Mesendoderm (in vitro differentiated cells): Measurements from ENCODE around the gene LOC128125822.
"Not testable (repeated sequence)": the region's sequence is repeated elsewhere in the genome, so short reads cannot be mapped to it uniquely, and the experiment has no call there.

ENCODE experiments used
- DNase-seq: peaks from one replicate; pipeline ENCODE4 v3.0.0; 2013
- H2AK5ac ChIP-seq: 2 replicates; pipeline ENCODE4 v1.6.1; 2013; ENCODE audit warnings: low read length, inconsistent platforms
- H2BK120ac ChIP-seq: 2 replicates; pipeline ENCODE4 v1.6.1; 2013; ENCODE audit warnings: low read depth, mild to moderate bottlenecking, low read length, moderate library complexity, mixed read lengths
- H2BK15ac ChIP-seq: replicated peaks from 2 replicates; pipeline ENCODE4 v1.6.1; 2013; ENCODE audit warnings: low read depth, mild to moderate bottlenecking, moderate library complexity
- H2BK5ac ChIP-seq: 2 replicates; pipeline ENCODE4 v1.6.1; 2013; ENCODE audit warnings: low read length, inconsistent platforms
- H3K18ac ChIP-seq: 2 replicates; pipeline ENCODE4 v1.6.1; 2013; ENCODE audit warnings: mild to moderate bottlenecking, low read length, mixed read lengths
- H3K23ac ChIP-seq: one replicate; pipeline ENCODE4 v1.6.1; 2013; ENCODE audit warnings: low read length
- H3K27ac ChIP-seq: 2 replicates; pipeline ENCODE4 v1.5.1; 2013; ENCODE audit warnings: low read depth, mild to moderate bottlenecking, inconsistent platforms, low read length, moderate library complexity
- H3K27me3 ChIP-seq: 2 replicates; pipeline ENCODE4 v1.6.1; 2013; ENCODE audit warnings: low read length, control low read depth, mild to moderate bottlenecking, inconsistent platforms; ENCODE audit not compliant: insufficient read depth, poor library complexity
- H3K36me3 ChIP-seq: 2 replicates; pipeline ENCODE4 v1.6.1; 2013; ENCODE audit warnings: low read length, inconsistent platforms; ENCODE audit not compliant: control insufficient read depth, insufficient read depth
- H3K4ac ChIP-seq: one replicate; pipeline ENCODE4 v1.6.1; 2013; ENCODE audit warnings: low read depth, mild to moderate bottlenecking, low read length, moderate library complexity
- H3K4me1 ChIP-seq: 2 replicates; pipeline ENCODE4 v1.6.1; 2013; ENCODE audit warnings: low read depth, low read length, inconsistent platforms; ENCODE audit not compliant: control insufficient read depth
- H3K4me2 ChIP-seq: 2 replicates; pipeline ENCODE4 v1.6.1; 2013; ENCODE audit warnings: low read length
- H3K4me3 ChIP-seq: 2 replicates; pipeline ENCODE4 v1.5.1; 2013; ENCODE audit warnings: mild to moderate bottlenecking, low read length
- H3K56ac ChIP-seq: one replicate; pipeline ENCODE4 v1.6.1; 2013; ENCODE audit warnings: low read length
- H3K79me1 ChIP-seq: 2 replicates; pipeline ENCODE4 v1.6.1; 2013; ENCODE audit warnings: low read length, inconsistent platforms
- H3K79me2 ChIP-seq: 2 replicates; pipeline ENCODE4 v1.6.1; 2013; ENCODE audit warnings: mild to moderate bottlenecking, low read length; ENCODE audit not compliant: control insufficient read depth, insufficient read depth
- H3K9ac ChIP-seq: 2 replicates; pipeline ENCODE4 v1.6.1; 2013; ENCODE audit warnings: low read length, inconsistent platforms
- H4K5ac ChIP-seq: one replicate; pipeline ENCODE4 v1.6.1; 2013; ENCODE audit warnings: low read length
- H4K8ac ChIP-seq: one replicate; pipeline ENCODE4 v1.6.1; 2013; ENCODE audit warnings: low read depth, mild to moderate bottlenecking, control low read depth, low read length, moderate library complexity
- WGBS: extraction: QIAGEN DNeasy Blood & Tissue Kit; methylation state at CpG from one replicate; pipeline ENCODE4 v1.1.7; 2013; ENCODE audit warnings: low lambda C conversion rate, missing lambda C conversion rate; ENCODE audit not compliant: insufficient coverage; ENCODE audit errors: extremely low coverage; 5-methylcytosine and 5-hydroxymethylcytosine counted together

Gene LOC128125822

GRCh38 chr6:63572044-63572746 lies at the start of gene LOC128125822, which contains the start of gene PTP4A1:
LOC128125822 (plus strand) TSS chr6:63572480.
PTP4A1 (plus strand) TSS chr6:63572480; CDS start chr6:63576881, 4,401 bp downstream.
- no peaks in the 10 kb centered on the region for H3K4me1 ChIP-seq
- H4K8ac ChIP-seq, result peak within 1 kb of the TSS; percentile 83
- peak; percentile 99 for DNase-seq
- H2AK5ac ChIP-seq, result no peak within 1 kb of the TSS
- H3K4me3 ChIP-seq, result peak within 1 kb of the TSS; percentile 81
- peak within 1 kb of the TSS; percentile 99 for H3K18ac ChIP-seq
- H3K79me2 ChIP-seq, result peaks cover 31% of the 10 kb centered on the region
- no peaks in the 10 kb centered on the region for H3K36me3 ChIP-seq
- peak within 1 kb of the TSS; percentile 11 for H2BK120ac ChIP-seq
- H3K4me2 ChIP-seq, result peak within 1 kb of the TSS; percentile 94
- H3K27me3 ChIP-seq, result no peaks in the 10 kb centered on the region
- H2BK15ac ChIP-seq, result no peak within 1 kb of the TSS
- H4K5ac ChIP-seq, result no peak within 1 kb of the TSS
- no peaks in the 10 kb centered on the region for H3K79me1 ChIP-seq
- H3K4ac ChIP-seq, result peak within 1 kb of the TSS; percentile 77
- H3K56ac ChIP-seq, result peak within 1 kb of the TSS; percentile 98
- H3K23ac ChIP-seq, result peak within 1 kb of the TSS; percentile 83
- no CpG with 5 or more reads among the region's 73 CpGs for WGBS
- H3K9ac ChIP-seq, result peak within 1 kb of the TSS; percentile 87
- peak within 1 kb of the TSS; percentile 96 for H3K27ac ChIP-seq
- H2BK5ac ChIP-seq, result peak within 1 kb of the TSS; percentile 43

- H2AK5ac ChIP-seq, H3K27ac ChIP-seq, H3K27me3 ChIP-seq, H2BK15ac ChIP-seq, H3K56ac ChIP-seq, H3K23ac ChIP-seq, H3K9ac ChIP-seq, H3K79me1 ChIP-seq, H3K4me2 ChIP-seq, H4K5ac ChIP-seq, H3K36me3 ChIP-seq, H2BK5ac ChIP-seq, DNase-seq, H2BK120ac ChIP-seq, H3K18ac ChIP-seq, H3K4me1 ChIP-seq, H3K79me2 ChIP-seq, H3K4ac ChIP-seq, H3K4me3 ChIP-seq, H4K8ac ChIP-seq: not testable (repeated sequence)
- WGBS, result no CpG with 5 or more reads among the region's 7 CpGs
These were observed 49.4 kb upstream of the LOC128125822 start for GRCh38 chr6:63522911-63523287.

GRCh38 chr6:63523630-63524029 lies 48.6 kb upstream of the LOC128125822 start:
- Histone ChIP-seq H2BK5ac (no peak overlapping the region), H3K18ac (no peak overlapping the region), H3K27ac (no peak overlapping the region), H3K4ac (no peak overlapping the region), H3K56ac (no peak overlapping the region), H3K4me3 (no peak overlapping the region), H3K9ac (no peak overlapping the region), H4K5ac (no peak overlapping the region), H3K79me2 (no peaks in the 10 kb centered on the region), H3K36me3 (no peaks in the 10 kb centered on the region), H2BK15ac (no peak overlapping the region), H3K27me3 (no peaks in the 10 kb centered on the region), H3K79me1 (no peaks in the 10 kb centered on the region), H3K4me2 (no peak overlapping the region), H3K4me1 (no peaks in the 10 kb centered on the region), H2AK5ac (no peak overlapping the region), H3K23ac (no peak overlapping the region), H2BK120ac (no peak overlapping the region), H4K8ac (no peak overlapping the region)
- WGBS, result no CpG with 5 or more reads among the region's 4 CpGs
- DNase-seq, result no peak

GRCh38 chr6:63525186-63525878 lies 46.9 kb upstream of the LOC128125822 start:
- no peak overlapping the region for H2AK5ac ChIP-seq
- no peaks in the 10 kb centered on the region for H3K79me1 ChIP-seq
- H3K56ac ChIP-seq, result no peak overlapping the region
- H2BK120ac ChIP-seq, result no peak overlapping the region
- H4K8ac ChIP-seq, result no peak overlapping the region
- no peak overlapping the region for H4K5ac ChIP-seq
- no peak overlapping the region for H2BK5ac ChIP-seq
- H3K18ac ChIP-seq, result no peak overlapping the region
- no peaks in the 10 kb centered on the region for H3K79me2 ChIP-seq
- H3K4me1 ChIP-seq, result no peaks in the 10 kb centered on the region
- no peaks in the 10 kb centered on the region for H3K36me3 ChIP-seq
- H2BK15ac ChIP-seq, result no peak overlapping the region
- WGBS, result no CpG with 5 or more reads among the region's 7 CpGs
- no peak overlapping the region for H3K4me2 ChIP-seq
- H3K4me3 ChIP-seq, result no peak overlapping the region
- no peaks in the 10 kb centered on the region for H3K27me3 ChIP-seq
- H3K9ac ChIP-seq, result no peak overlapping the region
- no peak overlapping the region for H3K4ac ChIP-seq
- DNase-seq, result peak; percentile 25
- H3K27ac ChIP-seq, result no peak overlapping the region
- H3K23ac ChIP-seq, result no peak overlapping the region

GRCh38 chr6:63526931-63527330 lies 45.3 kb upstream of the LOC128125822 start:
- no peak overlapping the region for H3K27ac ChIP-seq
- no peaks in the 10 kb centered on the region for H3K79me1 ChIP-seq

More at GRCh38 chr6:63526931-63527330, 45.3 kb upstream of the LOC128125822 start:
- Histone ChIP-seq H2BK5ac (no peak overlapping the region), H3K56ac (no peak overlapping the region), H2BK15ac (no peak overlapping the region), H3K4ac (no peak overlapping the region), H3K23ac (no peak overlapping the region), H3K79me2 (no peaks in the 10 kb centered on the region), H3K27me3 (no peaks in the 10 kb centered on the region), H3K4me2 (no peak overlapping the region), H2AK5ac (no peak overlapping the region), H2BK120ac (no peak overlapping the region), H3K9ac (no peak overlapping the region), H3K36me3 (no peaks in the 10 kb centered on the region), H3K18ac (no peak overlapping the region), H3K4me3 (no peak overlapping the region), H4K5ac (no peak overlapping the region), H3K4me1 (no peaks in the 10 kb centered on the region), H4K8ac (no peak overlapping the region)
- DNase-seq, result no peak
